ENCODE results near the gene CLPTM1. TPM values are rescaled to one million over a fixed set of nuclear protein-coding genes. Genes with fewer than 3 reads are reported as not detected.
A peak's percentile ranks its signal among the peaks of the same experiment; 100 is the strongest.
"Not testable (repeated sequence)": the region's sequence is repeated elsewhere in the genome, so short reads cannot be mapped to it uniquely, and the experiment has no call there.

CLPTM1 gene
- total RNA-seq, 1 experiment from 2014 or later: 106 TPM

DNA sequence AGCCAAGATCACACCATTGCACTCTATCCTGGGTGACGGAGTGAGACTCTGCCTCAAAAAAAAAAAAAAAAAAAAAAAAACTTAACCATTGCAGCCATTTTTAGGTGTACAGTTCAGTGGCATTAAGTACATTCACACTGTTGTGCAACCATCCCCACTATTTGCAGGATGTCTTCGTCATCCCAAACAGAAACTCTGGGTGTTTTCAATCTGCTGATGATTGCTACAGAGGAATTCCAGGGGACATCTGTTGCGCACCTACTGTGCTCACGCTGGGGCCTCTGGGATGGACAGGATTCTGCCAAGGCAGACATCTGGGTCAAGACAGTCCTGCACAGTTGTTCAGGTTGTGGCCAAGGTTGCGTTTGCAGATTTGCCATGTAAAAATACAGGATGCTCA is 15.5 kb upstream of the CLPTM1 start:
- DNase-seq (ENCODE audit: low spot score): no peak

DNA sequence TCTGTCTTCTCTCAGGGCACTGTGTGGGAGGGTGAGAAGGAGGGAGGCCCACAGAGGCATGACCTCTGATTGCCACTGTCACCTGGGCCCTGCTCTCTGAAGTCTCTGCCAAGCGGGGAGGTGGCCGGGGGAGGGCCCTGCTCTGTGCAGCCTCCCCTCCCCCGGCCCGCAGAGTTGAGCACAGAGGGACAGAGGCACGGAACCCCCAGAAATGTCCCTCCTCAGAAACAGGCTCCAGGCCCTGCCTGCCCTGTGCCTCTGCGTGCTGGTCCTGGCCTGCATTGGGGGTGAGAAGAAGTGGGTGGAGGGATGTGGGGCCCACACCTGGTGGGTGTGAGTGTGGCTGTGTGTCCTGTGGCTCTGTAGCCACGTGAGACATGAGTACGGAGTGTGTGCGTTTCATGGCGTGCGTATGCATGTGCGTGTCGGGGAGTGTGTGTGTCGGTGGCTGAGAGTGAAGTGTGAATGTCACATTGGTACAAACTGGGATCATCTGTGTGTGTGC is 13.1 kb upstream of the CLPTM1 start, which contains the start of gene APOC4:
TSS of gene APOC4 (plus strand) at position 171 of the 505 bp plus-strand sequence. CDS start at position 212, 41 bp downstream.
- no peak for DNase-seq (ENCODE audit: low spot score)

GRCh38 chr19:44943801-44944249 is 11.4 kb upstream of the CLPTM1 start:
- no peak for DNase-seq (ENCODE audit: low spot score)

DNA sequence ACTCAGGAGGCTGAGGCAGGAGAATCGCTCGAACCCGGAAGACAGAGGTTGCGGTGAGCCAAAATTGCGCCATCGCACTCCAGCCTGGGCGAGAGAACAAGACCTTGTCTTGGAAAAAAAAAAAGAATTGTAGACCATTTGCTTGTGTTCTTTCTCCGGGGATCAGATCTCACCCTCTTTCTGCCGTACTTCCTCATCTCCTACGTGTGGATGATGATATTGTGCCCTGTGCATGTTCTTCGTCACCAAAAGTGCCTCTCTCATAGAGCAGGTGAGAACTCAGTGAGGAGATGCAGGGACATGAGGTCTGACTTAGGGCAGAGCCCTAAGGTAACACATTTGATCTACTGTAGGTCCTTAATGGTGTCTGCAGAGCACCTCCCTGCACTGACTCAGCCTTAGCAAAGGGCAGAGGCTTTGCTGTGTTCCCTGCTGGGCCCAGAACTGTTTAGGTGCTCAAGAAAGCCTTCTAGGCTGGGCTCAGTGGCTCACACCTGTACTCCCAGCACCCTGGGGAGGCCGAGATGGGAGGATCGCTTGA is 8.1 kb upstream of the CLPTM1 start:
- no peak for DNase-seq (ENCODE audit: low spot score)

DNA sequence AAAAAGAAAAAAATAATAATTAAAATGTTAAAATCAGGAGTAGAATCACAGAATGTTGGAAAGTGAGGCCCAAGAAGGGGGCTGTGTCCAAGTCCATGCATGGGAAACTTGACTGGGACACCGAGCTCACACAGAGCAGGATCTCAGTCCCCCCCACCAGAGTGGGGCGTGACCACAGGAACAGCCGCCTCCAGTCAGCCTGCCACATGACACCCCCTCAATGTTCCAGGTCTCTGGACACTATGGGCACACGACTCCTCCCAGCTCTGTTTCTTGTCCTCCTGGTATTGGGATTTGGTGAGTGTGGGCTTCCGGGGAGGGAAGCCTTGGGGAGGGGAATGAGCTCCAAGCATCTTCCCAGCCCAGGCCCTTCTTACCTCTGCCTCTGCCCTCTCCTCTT is 6.9 kb upstream of the CLPTM1 start:
- DNase-seq (ENCODE audit: low spot score): no peak

DNA sequence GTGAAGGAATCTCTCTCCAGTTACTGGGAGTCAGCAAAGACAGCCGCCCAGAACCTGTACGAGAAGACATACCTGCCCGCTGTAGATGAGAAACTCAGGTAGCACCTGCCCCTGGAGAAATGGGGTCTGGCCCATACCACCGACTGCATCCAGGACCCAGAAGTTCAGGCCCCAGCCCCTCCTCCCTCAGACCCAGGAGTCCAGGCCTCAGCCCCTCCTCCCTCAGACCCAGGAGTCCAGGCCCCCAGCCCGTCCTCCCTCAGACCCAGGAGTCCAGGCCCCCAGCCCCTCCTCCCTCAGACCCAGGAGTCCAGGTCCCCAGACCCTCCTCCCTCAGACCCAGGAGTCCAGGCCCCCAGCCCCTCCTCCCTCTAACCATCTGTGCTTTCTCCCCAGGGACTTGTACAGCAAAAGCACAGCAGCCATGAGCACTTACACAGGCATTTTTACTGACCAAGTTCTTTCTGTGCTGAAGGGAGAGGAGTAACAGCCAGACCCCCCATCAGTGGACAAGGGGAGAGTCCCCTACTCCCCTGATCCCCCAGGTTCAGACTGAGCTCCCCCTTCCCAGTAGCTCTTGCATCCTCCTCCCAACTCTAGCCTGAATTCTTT is 6.3 kb upstream of the CLPTM1 start:
- no peak for DNase-seq (ENCODE audit: low spot score)

DNA sequence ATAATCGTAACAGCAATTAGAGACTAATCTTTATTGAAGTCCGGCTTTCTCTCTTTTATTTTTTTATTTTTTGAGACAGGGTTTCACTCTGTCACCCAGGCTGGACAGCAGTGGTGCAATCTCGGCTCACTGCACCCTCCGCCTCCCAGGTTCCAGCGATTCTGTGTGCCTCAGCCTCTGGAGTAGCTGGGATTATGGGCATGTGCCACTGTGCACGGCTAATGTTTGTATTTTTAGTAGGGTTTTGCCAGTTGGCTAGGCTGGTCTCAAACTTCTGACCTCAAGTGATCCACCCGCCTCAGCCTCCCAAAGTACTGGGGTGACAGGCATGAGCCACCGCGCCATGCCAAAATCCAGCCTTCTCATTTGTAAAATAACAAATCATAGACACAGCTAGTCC is 5.6 kb upstream of the CLPTM1 start:
- DNase-seq (ENCODE audit: low spot score): no peak

DNA sequence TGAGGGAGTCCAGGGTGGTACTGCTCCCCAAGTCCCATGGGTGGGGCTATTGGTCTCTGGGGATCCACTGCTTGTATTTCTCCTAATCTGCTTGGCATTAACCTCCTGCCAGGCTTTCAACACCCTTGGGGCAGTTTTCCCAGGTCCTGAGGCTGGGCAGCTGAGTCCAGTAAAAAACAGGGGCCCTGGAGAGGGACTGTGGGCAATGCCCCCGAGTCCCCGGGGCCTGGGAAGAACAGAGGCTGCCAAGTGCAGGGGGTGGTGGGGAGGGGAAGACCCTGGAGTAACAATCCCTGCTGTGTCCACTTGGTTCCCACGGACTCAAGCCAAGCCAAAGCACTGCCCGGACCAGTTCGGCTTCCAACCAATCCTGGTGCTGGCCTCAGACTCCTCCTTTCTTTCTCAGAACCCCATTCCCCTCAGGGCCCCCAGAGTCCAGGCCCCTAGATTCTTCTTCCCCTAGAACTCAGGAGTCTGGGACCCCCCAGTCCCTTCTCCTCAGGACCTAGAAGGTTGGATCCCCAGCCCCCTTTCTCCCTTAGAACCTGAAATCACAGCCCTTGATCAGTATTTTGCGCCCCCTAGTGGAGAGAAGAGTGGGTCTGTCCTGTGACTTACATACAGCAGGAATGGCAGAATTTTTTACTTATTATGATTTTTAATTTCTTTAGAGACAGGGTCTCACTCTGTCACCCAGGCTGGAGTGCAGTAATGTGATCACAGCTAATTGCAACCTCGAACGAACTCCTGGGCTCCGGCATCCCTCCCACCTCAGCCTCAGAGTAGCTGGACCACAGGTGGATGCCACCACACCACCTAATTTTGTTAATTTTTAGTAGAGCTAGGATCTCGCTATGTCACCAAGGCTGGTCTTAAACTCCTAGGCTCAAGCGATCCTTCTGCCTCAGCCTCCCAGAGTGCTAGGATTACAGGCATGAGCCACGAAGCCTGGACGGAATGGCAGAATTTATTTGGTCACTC is 3.7 kb upstream of the CLPTM1 start:
- DNase-seq (ENCODE audit: low spot score): peak; percentile 93

GRCh38 chr19:44954278-44954648 is 917 bp upstream of the CLPTM1 start:
- no peak for DNase-seq (ENCODE audit: low spot score)

GRCh38 chr19:44955505-44956439 is 592 bp downstream of the CLPTM1 start:
- DNase-seq (ENCODE audit: low spot score): peak; percentile 42

- no peak for DNase-seq (ENCODE audit: low spot score)
Measured at GRCh38 chr19:44957526-44957925, 2.3 kb downstream of the CLPTM1 start.

- DNase-seq (ENCODE audit: low spot score): no peak
Measured at GRCh38 chr19:44958090-44958489, 2.9 kb downstream of the CLPTM1 start.

DNA sequence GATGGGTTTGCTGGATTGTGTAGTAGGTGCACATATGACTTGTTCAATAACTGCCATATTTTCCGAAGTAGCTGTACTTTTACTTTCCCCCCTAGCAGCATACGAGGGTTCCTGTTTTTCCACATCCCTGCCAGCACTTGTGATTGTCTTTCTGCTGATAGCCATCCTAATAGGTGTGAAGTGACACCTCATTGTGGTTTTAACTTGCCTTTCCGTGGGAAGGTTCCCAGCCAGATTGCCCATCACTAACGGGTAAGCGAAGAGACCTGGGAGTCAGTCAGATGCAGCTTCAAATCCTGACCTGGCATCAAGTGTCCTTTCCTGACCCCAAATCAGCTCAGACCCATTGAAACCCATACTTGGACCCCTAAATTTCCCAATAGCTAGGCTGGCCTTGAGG is 4.5 kb downstream of the CLPTM1 start:
- no peak for DNase-seq (ENCODE audit: low spot score)

- DNase-seq (ENCODE audit: low spot score): no peak
Measured at GRCh38 chr19:44960906-44961728, 5.9 kb downstream of the CLPTM1 start.

- DNase-seq (ENCODE audit: low spot score): no peak
Measured at GRCh38 chr19:44961821-44962220, 6.6 kb downstream of the CLPTM1 start.

DNA sequence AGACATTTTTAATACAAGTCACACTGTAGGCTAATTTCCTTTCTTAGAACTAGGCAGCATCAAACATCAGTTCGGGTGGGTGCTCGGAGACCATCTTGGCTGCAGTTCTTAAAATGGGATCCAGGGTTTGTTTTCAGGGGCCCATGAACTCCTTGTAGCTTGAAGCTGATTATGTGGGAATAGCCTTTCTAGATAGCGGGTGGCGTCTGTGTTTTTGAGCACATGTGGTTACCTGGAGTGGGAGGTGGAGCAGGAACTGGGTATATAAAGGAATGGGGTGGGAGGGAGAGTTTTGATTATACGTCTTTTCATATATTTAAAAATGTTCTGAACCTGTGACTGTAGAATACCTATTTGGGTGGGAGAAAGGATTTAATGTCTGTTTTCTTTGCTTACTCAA is 12.9 kb downstream of the CLPTM1 start:
- no peak for DNase-seq (ENCODE audit: low spot score)

DNA sequence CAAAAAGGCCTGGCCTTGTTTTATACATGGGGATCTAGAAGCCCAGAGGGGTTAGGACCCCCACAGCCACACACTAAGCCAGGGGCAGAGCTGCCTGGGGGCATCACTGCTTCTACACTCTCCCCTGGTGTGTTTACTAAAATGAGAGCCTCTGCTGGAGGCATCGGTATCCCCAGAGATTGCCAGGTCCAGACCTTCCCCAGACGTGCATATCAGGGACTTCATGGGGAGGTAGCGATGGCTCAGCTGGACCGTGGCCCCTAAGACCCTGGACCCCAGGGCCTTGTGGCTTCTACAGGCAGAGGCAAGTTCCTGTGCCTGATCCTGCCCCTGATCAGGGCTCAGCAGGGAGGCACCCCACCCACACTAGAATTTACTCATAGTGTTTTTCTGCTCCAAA is 13.5 kb downstream of the CLPTM1 start:
- DNase-seq (ENCODE audit: low spot score): no peak

GRCh38 chr19:44969437-44969836 is 14.3 kb downstream of the CLPTM1 start:
- DNase-seq (ENCODE audit: low spot score): no peak

- DNase-seq (ENCODE audit: low spot score): not testable (repeated sequence)
Measured at GRCh38 chr19:44971451-44971850, 16.3 kb downstream of the CLPTM1 start.

- no peak for DNase-seq (ENCODE audit: low spot score)
Measured at GRCh38 chr19:44972802-44973201, 17.6 kb downstream of the CLPTM1 start.

Data from HT-29 (cell line).